Muscle layer of duodenum (tissue), 2 donors: ENCODE data around the gene PI4KA.

ENCODE experiments used
- H3K27ac ChIP-seq: one replicate; pipeline ENCODE4 v1.7.0; 2013; ENCODE audit warnings: mild to moderate bottlenecking, low read length
- H3K27me3 ChIP-seq: one replicate; pipeline ENCODE4 v1.7.0; 2013; ENCODE audit warnings: low read depth, mild to moderate bottlenecking, control low read depth, low read length
- H3K36me3 ChIP-seq, 2 donors: one replicate each; pipeline ENCODE4 v1.7.0; 2013; ENCODE audit warnings: low read length in 2 of 2, control low read depth in 1 of 2, mild to moderate bottlenecking in 1 of 2; ENCODE audit not compliant: insufficient read depth in 2 of 2, control insufficient read depth in 1 of 2
- H3K4me1 ChIP-seq, 2 donors: one replicate each; pipeline ENCODE4 v1.7.0; 2013; ENCODE audit warnings: low read length in 2 of 2, mild to moderate bottlenecking in 2 of 2, control low read depth in 1 of 2, moderate library complexity in 1 of 2; ENCODE audit not compliant: insufficient read depth in 2 of 2, control insufficient read depth in 1 of 2
- H3K4me3 ChIP-seq, 2 donors: one replicate each; pipeline ENCODE4 v1.7.0; 2013; ENCODE audit warnings: low read length in 2 of 2, low read depth in 1 of 2, mild to moderate bottlenecking in 1 of 2
- H3K9me3 ChIP-seq, 2 donors: one replicate each; pipeline ENCODE4 v1.7.0; 2013; ENCODE audit warnings: low read length in 2 of 2, control low read depth in 1 of 2, mild to moderate bottlenecking in 1 of 2; ENCODE audit not compliant: control insufficient read depth in 1 of 2
- donor health status: healthy.

PI4KA gene

DNA sequence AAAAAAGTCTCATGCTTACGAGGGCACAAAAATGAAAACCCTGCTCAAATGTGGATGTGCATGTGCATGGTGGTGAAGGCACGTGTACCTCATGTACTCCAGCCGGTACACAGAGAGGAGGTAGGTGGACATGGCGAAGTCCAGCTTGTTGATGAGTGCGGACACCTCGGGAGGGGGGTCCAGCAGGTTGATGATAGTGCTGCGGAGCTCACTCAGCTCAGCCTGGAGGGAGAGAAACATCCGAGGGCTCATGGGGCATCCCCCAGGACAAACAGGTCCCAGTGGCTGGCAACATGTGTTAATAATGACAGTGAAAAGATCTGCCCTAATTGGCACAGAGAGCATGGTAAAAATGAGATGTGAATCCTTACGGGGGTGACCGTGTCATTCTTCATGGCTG lies 93.9 kb downstream of the PI4KA start:
- Histone ChIP-seq H3K9me3 (no peaks in the 10 kb centered on the region), H3K4me1 (no peaks in the 10 kb centered on the region), H3K27ac (no peak overlapping the region), H3K36me3 (peaks cover 42 to 60% of the 10 kb centered on the region in 2 donors), H3K4me3 (no peak overlapping the region), H3K27me3 (no peaks in the 10 kb centered on the region)

DNA sequence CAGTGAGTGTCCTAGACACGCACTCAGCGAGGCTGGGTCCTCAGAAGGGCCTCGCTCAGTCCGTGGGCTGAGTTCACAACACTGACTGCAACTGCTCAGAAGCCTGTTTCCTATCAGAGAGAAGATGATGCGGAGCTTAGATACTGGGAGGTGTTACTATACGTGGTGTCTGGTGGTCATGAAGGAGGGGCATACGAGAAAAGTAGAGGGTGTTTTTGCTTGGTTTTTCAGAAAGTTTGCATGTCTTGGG lies 94.2 kb downstream of the PI4KA start:
- Histone ChIP-seq H3K27me3 (no peaks in the 10 kb centered on the region), H3K4me1 (no peaks in the 10 kb centered on the region), H3K36me3 (peaks cover 42 to 60% of the 10 kb centered on the region in 2 donors), H3K4me3 (no peak overlapping the region), H3K9me3 (no peaks in the 10 kb centered on the region), H3K27ac (no peak overlapping the region)

DNA sequence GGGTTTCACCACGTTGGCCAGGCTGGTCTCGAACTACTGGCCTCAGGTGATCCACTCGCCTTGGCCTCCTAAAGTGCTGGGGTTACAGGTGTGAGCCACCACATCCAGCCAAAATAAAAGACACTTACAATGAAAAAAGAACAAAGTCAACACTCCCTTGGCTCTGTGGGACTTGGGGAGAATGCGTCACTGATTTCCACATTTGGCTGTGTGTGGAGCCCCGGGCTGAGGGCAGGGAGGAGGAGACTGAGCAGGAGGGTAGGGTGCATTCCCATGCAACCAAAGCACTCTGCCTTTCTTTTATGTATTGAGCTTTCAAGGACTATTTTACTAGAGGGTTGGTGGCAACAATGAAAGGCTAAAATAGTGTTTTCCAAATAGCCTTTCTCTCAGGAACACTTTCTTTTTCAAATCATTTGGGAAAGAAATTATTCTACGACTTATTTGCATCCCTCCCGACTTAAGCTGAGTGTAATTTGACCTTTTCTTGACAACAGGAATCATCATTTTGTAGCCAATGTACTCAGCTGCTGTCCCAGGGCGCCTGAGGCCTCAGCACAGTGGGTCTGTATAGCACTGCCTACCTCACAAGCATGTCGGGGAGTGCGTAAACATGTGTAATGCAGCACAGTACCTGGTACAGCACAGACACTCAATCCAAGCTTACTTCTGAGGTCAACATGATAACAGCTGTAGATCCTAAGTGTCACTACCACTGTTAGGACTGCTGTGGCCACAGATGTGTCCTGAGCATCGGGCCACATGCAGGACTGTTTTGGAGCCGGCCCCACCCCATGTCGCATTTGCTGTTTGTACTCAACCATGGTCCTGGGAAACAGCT lies 94.8 kb downstream of the PI4KA start:
- Histone ChIP-seq H3K36me3 (peaks cover 42 to 61% of the 10 kb centered on the region in 2 donors), H3K4me3 (no peak overlapping the region), H3K4me1 (no peaks in the 10 kb centered on the region), H3K9me3 (no peaks in the 10 kb centered on the region), H3K27me3 (no peaks in the 10 kb centered on the region), H3K27ac (no peak overlapping the region)

DNA sequence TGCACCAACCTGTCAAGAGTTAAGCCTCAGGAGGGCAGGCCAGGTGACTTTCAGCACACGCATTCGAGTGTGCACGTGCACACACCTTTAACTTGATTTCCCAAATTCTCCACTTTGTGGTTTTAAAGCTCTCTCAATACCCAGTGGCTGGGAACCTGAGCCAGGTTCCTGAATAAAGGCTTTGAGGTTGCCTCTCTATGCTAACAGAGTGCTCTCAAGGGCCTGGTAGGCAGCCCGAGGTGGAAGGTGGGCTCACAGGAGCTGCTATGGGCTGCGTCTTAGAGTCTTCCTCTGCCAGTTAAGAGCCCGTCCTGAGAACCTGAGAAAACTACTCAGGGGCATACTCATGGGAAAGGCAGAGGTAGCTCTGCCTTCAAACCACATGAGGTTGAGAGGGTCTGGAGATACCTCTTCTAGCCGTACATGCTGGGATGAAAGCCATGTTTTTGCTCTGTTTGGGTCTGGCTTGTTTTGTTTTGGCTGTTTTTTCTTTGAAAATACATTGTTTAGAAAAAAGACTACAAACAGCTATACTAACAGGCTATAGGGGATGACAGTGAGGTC lies 96.3 kb downstream of the PI4KA start:
- H3K4me3 ChIP-seq: no peak overlapping the region
- peaks cover 45 to 68% of the 10 kb centered on the region in 2 donors for H3K36me3 ChIP-seq
- H3K9me3 ChIP-seq: no peaks in the 10 kb centered on the region
- no peaks in the 10 kb centered on the region for H3K27me3 ChIP-seq
- H3K27ac ChIP-seq: no peak overlapping the region
- no peaks in the 10 kb centered on the region for H3K4me1 ChIP-seq

DNA sequence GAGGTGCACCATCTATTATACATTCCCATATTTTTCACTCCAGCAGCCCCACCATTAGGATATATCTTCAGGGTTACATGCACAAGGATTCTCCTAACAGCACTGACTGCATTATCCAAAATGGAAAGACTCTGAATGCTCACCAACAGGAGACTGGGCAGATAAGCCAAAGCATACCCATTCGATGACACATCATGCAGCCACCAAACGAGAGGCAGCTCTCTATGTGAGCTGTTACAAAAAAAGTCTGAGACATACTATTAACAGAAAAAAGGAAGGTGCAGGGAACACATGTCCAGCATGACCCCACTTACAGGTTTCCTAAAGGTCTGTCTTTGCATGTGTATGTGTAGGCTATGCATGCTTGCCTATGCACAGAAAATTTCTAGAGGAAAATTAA lies 97.1 kb downstream of the PI4KA start:
- Histone ChIP-seq H3K36me3 (peaks cover 45 to 68% of the 10 kb centered on the region in 2 donors), H3K4me1 (no peaks in the 10 kb centered on the region), H3K9me3 (no peaks in the 10 kb centered on the region), H3K27me3 (no peaks in the 10 kb centered on the region), H3K27ac (no peak overlapping the region), H3K4me3 (no peak overlapping the region)

DNA sequence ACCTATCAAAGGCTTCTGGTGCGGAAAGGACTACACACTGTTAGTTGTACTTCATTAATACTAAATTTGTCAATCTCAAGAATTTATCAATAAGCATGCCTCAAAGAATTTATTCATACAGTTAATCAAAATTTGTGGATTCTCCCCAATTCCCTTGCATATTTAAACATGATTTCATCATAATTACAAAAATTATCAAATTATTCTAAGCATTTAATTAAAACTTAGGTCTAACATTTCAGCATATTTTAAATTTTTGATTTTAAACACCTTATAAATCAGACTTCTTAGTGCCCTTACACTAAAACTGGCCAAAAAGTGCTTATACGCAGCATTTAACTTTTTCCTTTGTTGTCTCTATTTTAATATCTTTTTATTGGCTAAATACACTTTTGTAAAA lies 98.5 kb downstream of the PI4KA start:
- Histone ChIP-seq H3K36me3 (peaks cover 36 to 63% of the 10 kb centered on the region in 2 donors), H3K27me3 (no peaks in the 10 kb centered on the region), H3K4me1 (no peaks in the 10 kb centered on the region)

DNA sequence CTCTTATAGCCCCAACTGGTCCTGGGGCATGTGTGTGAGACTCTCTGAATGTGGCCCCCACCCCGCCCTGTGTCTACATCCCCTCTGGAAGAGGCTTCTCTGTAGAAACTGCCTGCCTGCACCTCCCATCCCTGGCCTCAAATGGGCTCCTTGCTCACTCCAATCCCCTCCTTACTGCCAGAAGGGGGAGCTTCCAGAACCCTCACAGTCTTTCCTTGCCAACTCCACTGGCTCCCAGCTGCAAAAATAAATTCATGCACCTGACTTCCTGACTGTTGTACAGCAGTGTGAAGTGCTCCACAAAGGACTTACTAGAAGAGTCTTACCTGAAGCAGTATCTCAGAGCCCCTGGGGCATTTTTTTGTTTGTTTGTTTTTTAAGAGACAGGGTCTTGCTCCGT lies 99.9 kb downstream of the PI4KA start:
- Histone ChIP-seq H3K27me3 (no peaks in the 10 kb centered on the region), H3K27ac (no peak overlapping the region), H3K36me3 (peaks cover 25 to 51% of the 10 kb centered on the region in 2 donors), H3K4me1 (no peaks in the 10 kb centered on the region), H3K9me3 (no peaks in the 10 kb centered on the region), H3K4me3 (no peak overlapping the region)

More for the DNA sequence above, 98.5 kb downstream of the PI4KA start:
- Histone ChIP-seq H3K27ac (no peak overlapping the region), H3K9me3 (no peaks in the 10 kb centered on the region), H3K4me3 (no peak overlapping the region)

DNA sequence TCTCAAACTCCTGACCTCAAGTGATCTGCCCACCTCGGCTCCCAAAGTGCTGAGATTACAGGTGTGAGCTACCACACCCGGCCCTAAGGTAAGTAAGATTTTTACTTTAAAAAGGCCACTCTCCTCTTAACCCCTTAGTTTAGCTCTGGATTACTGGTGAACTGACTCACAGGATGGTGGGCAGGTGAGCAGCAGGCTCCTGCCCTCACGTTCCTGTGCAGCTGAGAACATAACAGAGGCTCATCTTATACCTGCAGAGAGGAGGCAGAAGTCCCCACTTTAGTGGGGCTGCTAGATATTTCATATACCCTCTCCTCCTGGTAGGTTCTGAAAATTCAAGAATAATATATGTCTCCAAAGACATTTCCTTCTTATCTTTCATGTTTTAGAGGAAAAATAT lies 101.8 kb downstream of the PI4KA start:
- Histone ChIP-seq H3K27ac (no peak overlapping the region), H3K4me1 (no peaks in the 10 kb centered on the region), H3K36me3 (peaks cover 30 to 49% of the 10 kb centered on the region in 2 donors), H3K9me3 (no peaks in the 10 kb centered on the region), H3K4me3 (no peak overlapping the region), H3K27me3 (no peaks in the 10 kb centered on the region)

DNA sequence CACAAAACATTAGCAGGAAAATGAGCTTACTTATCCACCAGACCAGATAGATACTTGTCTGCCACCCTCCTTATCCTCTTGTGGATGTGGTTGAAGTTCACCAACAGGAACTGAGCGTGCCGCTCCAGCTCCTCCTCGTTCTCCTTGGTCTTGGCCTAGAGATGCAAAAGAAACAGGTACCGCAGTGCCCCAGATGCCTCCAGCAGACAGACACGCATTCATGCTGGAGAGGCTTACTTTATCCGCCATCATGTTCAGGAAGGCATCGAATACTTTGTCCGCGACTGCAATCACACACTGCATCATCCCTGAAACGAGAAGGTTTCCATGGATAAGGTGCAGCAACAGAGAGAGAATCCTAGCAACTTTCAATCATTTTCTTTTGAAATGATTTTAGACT lies 105.7 kb downstream of the PI4KA start:
- H3K4me3 ChIP-seq: no peak overlapping the region
- no peak overlapping the region for H3K27ac ChIP-seq
- H3K36me3 ChIP-seq: peaks cover 26 to 44% of the 10 kb centered on the region in 2 donors
- H3K4me1 ChIP-seq: peaks cover 9 to 13% of the 10 kb centered on the region in 2 donors
- no peaks in the 10 kb centered on the region for H3K27me3 ChIP-seq
- no peaks in the 10 kb centered on the region for H3K9me3 ChIP-seq

DNA sequence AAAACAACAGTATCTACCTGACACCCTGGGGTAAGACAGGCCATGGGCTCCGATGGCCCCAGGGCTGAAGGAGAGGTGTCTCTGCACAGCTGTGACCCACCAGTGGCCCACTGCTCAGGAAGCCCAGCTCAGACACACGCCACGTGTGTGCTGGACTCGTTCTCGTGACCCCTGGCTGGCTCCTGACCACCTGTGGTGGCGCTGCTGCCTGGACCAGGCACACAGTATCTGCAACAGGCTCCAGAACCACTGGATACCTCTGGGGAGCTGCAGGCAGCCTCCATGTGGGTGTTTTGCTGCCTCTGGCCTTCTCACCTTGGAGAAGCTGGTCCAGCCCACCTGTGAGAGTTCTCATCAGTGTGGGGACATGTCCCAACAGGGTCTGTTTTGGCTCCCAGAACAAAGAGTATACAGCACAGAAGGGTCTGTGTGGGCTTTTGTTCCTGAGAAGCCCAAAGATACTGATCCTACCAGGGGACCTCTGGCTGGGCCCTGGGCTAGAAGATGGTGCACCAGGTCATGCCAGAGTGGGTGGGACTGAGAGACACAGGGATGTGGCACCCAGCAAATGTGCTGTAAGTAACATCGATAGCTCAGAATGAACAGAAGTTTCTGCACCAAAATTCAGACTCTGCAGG lies 106.4 kb downstream of the PI4KA start:
- H3K36me3 ChIP-seq: peaks cover 26 to 43% of the 10 kb centered on the region in 2 donors
- no peaks in the 10 kb centered on the region for H3K9me3 ChIP-seq
- H3K27ac ChIP-seq: no peak overlapping the region
- H3K27me3 ChIP-seq: no peaks in the 10 kb centered on the region
- peaks cover 9 to 13% of the 10 kb centered on the region in 2 donors for H3K4me1 ChIP-seq
- no peak overlapping the region for H3K4me3 ChIP-seq

DNA sequence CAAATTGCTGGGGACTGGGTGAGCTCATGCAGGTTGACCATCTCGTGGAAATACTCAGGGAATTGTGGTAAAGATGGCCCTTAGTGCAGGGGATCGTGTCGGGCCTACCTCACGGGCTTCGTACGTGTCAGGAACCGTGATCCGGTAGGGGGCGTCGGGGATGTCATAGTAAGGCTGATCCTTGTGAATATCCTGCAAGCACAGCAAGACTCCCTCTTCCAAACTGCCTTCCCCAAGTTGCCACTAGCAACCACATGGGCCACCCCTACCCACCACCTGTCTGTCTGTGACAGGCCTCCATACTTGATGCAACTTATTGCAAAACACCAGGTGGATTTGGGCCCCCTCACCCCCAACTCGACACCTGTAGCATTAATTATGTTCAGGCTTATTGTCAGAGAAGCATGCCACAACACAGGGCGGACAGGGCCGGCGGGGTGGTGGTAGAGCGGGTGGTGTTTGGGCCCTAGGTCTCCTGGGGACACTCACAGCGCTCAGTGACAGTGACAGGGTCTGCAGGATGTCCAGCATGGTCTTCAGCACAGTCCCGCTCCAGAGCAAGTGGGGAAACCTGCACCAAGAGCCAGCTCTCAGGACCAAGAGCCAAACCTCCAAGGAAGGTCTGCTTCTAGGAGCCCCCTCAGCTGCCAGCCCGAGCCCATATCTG lies 107.3 kb downstream of the PI4KA start:
- H3K9me3 ChIP-seq: no peaks in the 10 kb centered on the region
- H3K27me3 ChIP-seq: no peaks in the 10 kb centered on the region
- H3K36me3 ChIP-seq: peaks cover 26 to 49% of the 10 kb centered on the region in 2 donors
- H3K4me3 ChIP-seq: no peak overlapping the region
- H3K27ac ChIP-seq: no peak overlapping the region
- H3K4me1 ChIP-seq: peaks cover 9 to 13% of the 10 kb centered on the region in 2 donors
